NCI-H2107 (cell line): Measurements from ENCODE around the gene ZNF580.

Experiments used
- DNase-seq: peaks from one replicate; lab custom pipeline; 2025; lab: John Stamatoyannopoulos, UW

Gene ZNF580

DNA sequence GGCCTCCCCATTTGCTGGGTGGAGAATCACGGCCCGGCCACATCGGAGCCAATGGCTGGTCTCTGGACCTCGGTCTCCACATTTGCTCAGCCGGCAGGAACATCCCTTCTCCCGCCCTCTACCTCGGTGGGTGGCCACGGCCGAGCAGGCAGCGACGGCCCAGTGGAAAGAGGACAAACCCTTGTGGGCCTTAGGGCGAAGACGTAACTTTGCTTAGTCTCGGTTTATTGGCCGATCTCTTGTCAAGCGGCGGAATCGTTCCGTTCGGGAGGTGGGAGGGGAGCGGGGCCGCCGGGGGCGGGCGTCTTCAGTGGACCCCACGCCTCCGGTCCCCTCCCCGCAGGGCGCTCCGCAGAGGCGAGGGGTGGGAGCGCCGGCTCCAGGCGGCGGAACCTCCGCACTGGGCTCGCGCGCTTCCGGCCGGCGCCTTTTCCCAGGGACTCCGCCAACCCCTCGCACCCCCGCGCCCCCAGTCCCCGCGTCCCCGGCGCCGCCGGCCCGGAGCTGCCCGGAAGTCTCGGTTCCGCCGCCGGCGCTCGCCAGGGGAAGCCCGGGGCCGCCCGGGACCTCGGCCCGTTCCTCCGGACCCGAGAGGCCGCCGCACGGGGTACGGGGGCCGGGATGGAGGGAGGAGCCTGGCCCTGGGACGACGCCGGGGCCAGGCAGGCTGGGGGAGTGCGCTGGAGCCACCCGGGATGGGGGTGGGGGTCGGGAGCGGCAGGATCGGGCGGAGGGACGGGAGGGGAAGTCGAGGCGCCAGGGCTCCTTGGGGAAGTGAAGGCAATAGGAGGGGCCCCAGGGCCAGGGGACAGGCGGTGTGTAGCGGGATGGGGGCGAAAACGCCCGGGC lies at the start of gene ZNF580:
Gene ZNF580, plus strand, starts transcription at position 426 of the 849 bp plus-strand sequence. CDS start 1,507 bp downstream, outside the sequence.
- no peak for DNase-seq

DNA sequence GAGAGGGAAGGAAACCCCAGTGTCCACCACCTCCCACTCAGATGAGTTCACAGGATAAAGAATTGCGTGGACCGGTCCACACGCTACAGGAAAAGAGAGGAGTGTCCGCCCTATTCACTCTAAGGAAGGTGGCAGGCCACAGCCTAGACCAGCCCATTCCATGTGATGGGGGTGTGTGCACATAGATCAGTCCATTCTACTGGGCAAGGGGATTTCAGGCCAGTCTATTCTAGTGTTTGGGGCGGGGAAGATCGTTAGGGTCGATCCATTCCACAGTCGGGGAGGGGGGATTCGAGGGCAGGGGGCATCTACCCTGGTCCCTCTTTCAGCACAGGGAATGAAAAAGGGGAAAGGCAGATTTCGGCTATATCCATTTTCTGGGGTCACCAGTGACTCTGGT lies 49.2 kb upstream of the ZNF580 start:
- DNase-seq, result no peak

DNA sequence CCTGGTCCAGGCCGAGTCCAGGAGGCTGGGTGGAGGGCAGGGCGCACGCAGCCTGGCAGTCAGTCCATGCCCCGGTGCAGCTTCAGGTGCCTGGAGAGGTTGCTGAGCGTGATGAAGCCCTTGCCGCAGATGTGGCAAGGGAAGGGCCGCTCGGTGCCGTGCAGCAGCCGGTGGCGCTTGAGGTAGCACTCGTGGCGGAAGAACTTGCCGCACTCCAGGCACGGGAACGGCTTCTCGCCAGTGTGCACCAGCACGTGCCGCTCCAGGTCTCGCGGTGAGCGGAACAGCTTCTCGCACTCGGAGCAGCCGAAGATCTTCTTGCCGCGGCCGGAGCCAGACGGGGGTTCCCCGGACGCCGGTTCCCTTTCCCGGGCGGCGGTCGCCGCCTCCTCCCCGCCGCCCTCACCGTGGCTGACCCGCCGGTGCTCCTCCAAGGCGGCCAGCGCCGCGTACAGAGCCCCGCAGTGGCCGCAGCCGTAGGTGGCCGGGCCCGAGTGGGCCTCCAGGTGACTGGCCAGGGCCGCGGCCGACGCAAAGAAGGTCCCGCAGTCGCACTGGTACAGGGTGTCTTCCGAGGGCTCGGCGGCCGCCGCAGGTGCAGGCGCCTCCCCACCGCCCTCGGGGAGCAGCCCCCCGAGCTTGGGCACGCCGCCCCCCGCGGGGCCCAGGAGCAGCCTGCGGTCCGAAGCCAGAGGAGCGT lies 48.3 kb upstream of the ZNF580 start:
- DNase-seq, result no peak

DNA sequence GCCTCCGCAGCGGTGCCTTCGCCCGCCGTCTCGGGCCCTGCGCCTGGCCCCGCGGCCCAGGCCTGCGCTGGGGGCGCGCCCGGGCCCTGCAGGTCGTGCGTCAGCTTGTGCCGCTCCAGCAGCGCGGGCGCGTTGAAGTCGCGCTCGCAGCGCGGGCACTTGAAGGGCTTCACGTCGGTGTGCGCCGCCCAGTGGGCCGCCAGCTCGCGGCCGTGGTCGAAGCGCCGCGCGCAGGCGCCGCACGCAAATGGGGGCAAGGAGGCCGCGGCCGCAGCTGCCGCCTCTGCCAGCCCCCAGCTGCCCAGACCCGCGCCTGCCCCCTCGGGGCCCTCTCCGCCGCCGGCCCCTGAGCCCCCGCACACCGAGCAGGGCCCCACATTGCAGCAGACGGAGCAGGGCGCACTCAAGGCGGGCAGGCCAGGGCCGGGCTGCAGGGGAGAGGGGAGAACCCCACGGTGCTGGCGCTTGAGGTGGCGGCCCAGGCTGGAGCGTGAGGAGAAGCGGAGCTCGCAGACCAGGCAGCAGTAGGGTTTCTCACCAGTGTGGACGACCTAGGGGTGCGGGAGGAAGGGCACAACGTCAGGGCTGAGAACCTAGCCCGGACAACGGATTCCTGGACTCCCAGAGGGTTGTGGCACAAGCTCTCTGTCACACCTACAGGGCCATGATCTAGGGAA lies 47.6 kb upstream of the ZNF580 start:
- no peak for DNase-seq

DNA sequence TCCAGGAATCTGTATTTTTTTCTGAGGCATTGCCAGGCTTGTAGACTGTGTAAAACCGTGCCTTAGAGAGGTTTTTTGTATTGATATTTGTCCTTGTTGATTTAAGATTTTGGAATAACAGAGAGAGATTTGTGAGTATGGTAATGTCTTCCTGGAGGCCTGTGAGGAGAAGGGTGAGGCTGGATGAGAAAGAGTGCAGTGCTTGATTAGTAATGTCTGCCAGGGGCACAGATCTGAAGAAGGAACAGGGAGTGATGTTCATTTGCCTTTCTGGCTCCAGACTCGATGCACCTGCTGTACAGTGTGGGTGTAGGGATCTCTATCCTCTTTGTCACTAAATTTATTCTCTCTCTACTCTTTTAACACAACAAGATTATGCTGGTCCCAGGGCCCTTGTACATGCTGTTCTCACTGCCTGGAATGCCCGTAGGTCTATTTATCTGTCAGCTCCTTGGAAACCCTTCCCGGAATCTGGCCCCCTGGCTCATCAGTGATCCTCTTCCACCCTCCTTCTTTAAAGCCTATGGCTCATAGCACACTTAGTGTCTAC lies 45.7 kb upstream of the ZNF580 start:
- DNase-seq, result no peak

DNA sequence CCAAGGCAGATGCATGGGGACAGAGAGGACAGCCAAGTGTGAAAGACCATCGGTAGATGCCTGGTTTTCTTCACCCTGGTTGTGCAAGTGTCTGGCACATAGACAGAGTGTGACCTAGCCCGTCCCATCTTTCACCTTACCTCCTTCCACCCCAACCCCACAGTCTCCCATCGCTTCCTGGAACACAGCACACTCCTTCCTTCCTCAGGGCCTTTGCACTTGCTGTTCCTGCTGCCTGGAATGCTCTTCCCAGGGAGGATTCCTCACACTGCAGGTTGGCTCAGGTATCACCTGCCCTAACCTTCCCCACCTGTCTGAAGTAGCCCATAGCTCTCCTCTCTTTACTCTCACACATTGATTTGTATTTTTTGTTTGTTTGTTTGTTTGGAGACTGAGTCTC lies 44.5 kb upstream of the ZNF580 start:
- DNase-seq, result no peak

DNA sequence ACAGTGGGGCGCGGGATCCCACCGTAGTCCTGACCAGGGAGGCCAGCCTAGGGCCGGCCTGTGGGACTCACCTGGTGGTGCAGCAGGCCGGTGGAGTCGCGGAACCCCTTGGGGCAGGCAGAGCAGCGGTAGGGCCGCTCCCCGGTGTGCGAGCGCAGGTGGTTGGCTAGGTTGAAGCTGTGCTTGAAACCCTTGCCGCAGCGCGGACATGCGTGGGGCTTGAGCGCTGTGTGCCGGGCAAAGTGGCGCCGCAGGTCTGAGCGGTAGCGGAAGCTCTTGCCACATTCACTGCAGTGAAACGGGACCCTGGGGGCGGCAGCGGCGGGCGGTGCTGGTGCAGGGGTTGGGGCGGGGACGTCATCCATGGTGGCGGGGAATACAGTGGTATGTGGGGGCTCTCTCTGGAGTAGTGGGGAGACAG lies 43.3 kb upstream of the ZNF580 start:
- DNase-seq, result no peak

GRCh38 chr19:55598034-55598433 lies 42.8 kb upstream of the ZNF580 start:
- no peak for DNase-seq

- DNase-seq, result peak; percentile 73
Observed at GRCh38 chr19:55598719-55599467, 41.9 kb upstream of the ZNF580 start.

DNA sequence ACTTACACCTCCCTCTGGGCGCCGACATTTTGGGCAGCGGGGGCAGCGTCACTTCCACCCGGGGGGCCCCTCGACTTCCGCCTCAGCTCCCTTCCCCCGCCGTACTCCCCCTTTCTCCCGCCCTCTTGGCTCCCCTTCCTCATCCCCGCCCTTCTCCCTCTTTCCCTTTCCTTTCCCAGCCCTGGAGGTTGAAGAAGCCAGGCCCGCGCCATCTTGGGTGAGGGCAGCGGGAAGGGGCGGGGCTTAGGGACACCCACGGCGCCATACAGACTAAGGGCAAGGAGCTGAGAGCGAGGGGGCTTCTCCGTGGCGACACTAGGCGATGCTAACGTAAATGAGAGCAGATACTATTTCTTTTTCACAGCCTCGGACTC lies 41.3 kb upstream of the ZNF580 start, which contains the start of gene FIZ1:
Gene FIZ1, minus strand, starts transcription at position 50 of the 374 bp plus-strand sequence. CDS start 1,652 bp downstream, outside the sequence.
- DNase-seq, result peak; percentile 95

- DNase-seq, result peak; percentile 78
Observed at GRCh38 chr19:55599842-55600661, 40.8 kb upstream of the ZNF580 start, which contains the start of gene ZNF524. Gene ZNF524 (plus strand): TSS chr19:55600288. CDS start chr19:55602113, 1,825 bp downstream.

DNA sequence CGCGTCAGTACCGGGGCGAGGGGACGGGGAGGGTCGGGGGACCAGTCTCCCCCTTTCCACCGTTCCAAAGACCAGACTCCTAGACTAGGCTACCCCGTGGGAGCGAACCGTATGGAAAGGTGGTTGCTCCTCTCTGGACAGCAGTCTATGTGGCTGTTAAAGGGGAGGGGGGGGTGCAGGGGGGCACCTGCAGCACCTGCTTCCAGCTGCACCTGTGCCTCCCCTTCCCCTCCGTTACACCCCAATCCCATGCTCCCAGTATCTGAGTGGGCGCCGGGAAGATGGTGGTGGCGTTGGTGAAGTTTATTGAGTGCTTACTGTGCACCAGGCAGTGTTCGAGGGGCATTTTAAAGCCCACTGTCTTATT lies 40.2 kb upstream of the ZNF580 start:
- no peak for DNase-seq

GRCh38 chr19:55601084-55601483 lies 39.7 kb upstream of the ZNF580 start:
- no peak for DNase-seq

DNA sequence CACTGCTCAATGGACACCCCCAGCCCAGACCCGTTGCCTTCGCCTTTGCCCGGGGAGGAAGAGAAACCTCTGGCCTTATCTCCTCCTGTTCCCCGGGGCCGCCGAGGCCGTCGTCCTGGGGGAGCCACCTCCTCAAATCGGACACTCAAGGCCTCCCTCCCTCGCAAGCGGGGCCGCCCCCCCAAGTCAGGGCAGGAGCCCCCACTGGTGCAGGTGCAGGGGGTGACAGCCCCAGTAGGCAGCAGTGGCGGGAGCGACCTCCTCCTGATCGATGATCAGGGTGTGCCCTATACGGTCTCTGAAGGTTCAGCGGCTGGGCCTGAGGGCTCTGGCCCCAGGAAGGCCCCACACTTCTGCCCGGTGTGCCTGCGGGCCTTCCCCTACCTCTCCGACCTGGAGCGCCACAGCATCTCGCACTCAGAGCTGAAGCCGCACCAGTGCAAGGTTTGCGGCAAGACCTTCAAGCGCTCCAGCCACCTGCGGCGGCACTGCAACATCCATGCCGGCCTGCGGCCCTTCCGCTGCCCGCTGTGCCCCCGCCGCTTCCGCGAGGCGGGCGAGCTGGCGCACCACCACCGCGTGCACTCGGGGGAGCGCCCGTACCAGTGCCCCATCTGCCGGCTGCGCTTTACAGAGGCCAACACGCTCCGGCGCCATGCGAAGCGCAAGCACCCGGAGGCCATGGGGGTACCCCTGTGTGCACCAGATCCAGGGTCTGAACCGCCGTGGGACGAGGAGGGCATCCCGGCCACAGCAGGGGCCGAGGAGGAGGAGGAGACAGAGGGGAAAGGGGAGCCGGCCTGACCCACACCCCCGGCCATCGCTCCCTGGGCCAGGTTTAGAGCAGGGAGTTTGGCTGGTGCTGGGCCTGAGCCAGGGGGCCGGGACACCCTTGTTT lies 38.4 kb upstream of the ZNF580 start:
- no peak for DNase-seq

GRCh38 chr19:55603115-55603514 lies 37.7 kb upstream of the ZNF580 start:
- no peak for DNase-seq

- DNase-seq, result no peak
Observed at GRCh38 chr19:55603581-55604292, 37.1 kb upstream of the ZNF580 start.

GRCh38 chr19:55605207-55605636 lies 35.6 kb upstream of the ZNF580 start:
- DNase-seq, result peak; percentile 97

- peak; percentile 45 for DNase-seq
Observed at GRCh38 chr19:55605637-55606470, 34.9 kb upstream of the ZNF580 start, which contains the start of gene ZNF865. Gene ZNF865 (plus strand): TSS chr19:55605647. CDS start chr19:55613619, 7,972 bp downstream.
